WTC11 (cell line): ENCODE measurements around the gene IQGAP2.

Experiments
- CREB1 ChIP-seq: sonication (generic); formaldehyde crosslinking; IDR thresholded peaks from 2 replicates; pipeline ENCODE4 v1.8.0; 2023; ENCODE audit warnings: mild to moderate bottlenecking, missing genetic modification reagents
- FOXK1 ChIP-seq: sonication (generic); formaldehyde crosslinking; IDR thresholded peaks from 2 replicates; pipeline ENCODE4 v1.8.0; 2022; ENCODE audit warnings: mild to moderate bottlenecking, moderate library complexity, missing genetic modification reagents
- IRF2 ChIP-seq: sonication (generic); formaldehyde crosslinking; IDR thresholded peaks from 2 replicates; pipeline ENCODE4 v1.8.0; 2022; ENCODE audit warnings: low read depth, missing genetic modification reagents, borderline replicate concordance
- MAX ChIP-seq: sonication (generic); formaldehyde crosslinking; IDR thresholded peaks from 2 replicates; pipeline ENCODE4 v1.8.0; 2022; ENCODE audit warnings: mild to moderate bottlenecking, missing genetic modification reagents
- NFATC4 ChIP-seq: fragments of 250-450 bp; sonication (Bioruptor Pico); IDR thresholded peaks from 2 replicates; pipeline ENCODE4 v1.9.0; 2021; ENCODE audit warnings: mild to moderate bottlenecking
- SP1 ChIP-seq: sonication (generic); formaldehyde crosslinking; conservative IDR thresholded peaks from 2 replicates; pipeline ENCODE4 v1.8.1; 2022; ENCODE audit warnings: missing genetic modification reagents
- USF2 ChIP-seq: sonication (generic); formaldehyde crosslinking; IDR thresholded peaks from 2 replicates; pipeline ENCODE4 v1.8.1; 2023; ENCODE audit warnings: mild to moderate bottlenecking, missing genetic modification reagents, moderate library complexity
- ZBTB21 ChIP-seq: sonication (generic); formaldehyde crosslinking; IDR thresholded peaks from 2 replicates; pipeline ENCODE4 v1.8.1; 2023; ENCODE audit warnings: mild to moderate bottlenecking, missing genetic modification reagents, borderline replicate concordance
- ZNF416 ChIP-seq: fragments of 250-450 bp; sonication (Bioruptor Pico); IDR thresholded peaks from 2 replicates; pipeline ENCODE4 v1.9.0; 2021; ENCODE audit warnings: mild to moderate bottlenecking, inconsistent platforms
- ZNF425 ChIP-seq: fragments of 250-450 bp; sonication (Bioruptor Pico); conservative IDR thresholded peaks from 2 replicates; pipeline ENCODE4 v1.9.0; 2021; ENCODE audit warnings: mild to moderate bottlenecking
- ZSCAN18 ChIP-seq: fragments of 250-450 bp; sonication (Bioruptor Pico); IDR thresholded peaks from 2 replicates; pipeline ENCODE4 v2.1.2; 2022; ENCODE audit warnings: mild to moderate bottlenecking, moderate library complexity
- TF ChIP-seq, protein P1 (sequence below): fragments of 200-600 bp; IDR thresholded peaks from 2 replicates; pipeline ENCODE4 v1.8.0; 2022; ENCODE audit warnings: antibody characterized with exemption
- TF ChIP-seq, protein P2 (sequence below): sonication (generic); formaldehyde crosslinking; IDR thresholded peaks from 2 replicates; pipeline ENCODE4 v1.8.0; 2022; ENCODE audit warnings: mild to moderate bottlenecking, missing genetic modification reagents

DNA sequence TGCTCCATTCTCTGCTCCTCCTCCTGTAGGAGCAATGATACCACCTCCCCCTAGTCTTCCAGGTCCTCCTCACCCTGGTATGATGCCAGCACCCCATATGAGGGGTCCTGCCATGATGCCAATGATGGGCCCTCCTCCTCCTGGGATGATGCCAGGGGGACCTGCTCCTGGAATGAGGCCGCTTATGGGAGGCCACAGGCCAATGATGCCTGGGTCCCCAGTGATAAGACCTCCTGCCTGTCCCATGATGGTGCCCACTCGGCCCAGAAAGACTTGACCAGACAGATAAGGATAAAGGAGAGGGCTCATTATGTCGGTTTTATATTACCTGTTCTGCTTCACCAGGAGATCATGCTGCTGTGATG, 26.2 kb upstream of the IQGAP2 start:
- TF ChIP-seq USF2 (CRISPR knock-in tag) (no peak), FOXK1 (CRISPR knock-in tag) (no peak), ZBTB21 (no peak), MAX (CRISPR knock-in tag) (no peak), ZSCAN18 (CRISPR knock-in tag) (no peak), SP1 (no peak), IRF2 (no peak), ZNF425 (no peak), ZNF416 (no peak), NFATC4 (CRISPR knock-in tag) (no peak), CREB1 (CRISPR knock-in tag) (no peak)
- TF ChIP-seq, protein P1, sequence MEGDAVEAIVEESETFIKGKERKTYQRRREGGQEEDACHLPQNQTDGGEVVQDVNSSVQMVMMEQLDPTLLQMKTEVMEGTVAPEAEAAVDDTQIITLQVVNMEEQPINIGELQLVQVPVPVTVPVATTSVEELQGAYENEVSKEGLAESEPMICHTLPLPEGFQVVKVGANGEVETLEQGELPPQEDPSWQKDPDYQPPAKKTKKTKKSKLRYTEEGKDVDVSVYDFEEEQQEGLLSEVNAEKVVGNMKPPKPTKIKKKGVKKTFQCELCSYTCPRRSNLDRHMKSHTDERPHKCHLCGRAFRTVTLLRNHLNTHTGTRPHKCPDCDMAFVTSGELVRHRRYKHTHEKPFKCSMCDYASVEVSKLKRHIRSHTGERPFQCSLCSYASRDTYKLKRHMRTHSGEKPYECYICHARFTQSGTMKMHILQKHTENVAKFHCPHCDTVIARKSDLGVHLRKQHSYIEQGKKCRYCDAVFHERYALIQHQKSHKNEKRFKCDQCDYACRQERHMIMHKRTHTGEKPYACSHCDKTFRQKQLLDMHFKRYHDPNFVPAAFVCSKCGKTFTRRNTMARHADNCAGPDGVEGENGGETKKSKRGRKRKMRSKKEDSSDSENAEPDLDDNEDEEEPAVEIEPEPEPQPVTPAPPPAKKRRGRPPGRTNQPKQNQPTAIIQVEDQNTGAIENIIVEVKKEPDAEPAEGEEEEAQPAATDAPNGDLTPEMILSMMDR: no peak
- TF ChIP-seq, protein P2, sequence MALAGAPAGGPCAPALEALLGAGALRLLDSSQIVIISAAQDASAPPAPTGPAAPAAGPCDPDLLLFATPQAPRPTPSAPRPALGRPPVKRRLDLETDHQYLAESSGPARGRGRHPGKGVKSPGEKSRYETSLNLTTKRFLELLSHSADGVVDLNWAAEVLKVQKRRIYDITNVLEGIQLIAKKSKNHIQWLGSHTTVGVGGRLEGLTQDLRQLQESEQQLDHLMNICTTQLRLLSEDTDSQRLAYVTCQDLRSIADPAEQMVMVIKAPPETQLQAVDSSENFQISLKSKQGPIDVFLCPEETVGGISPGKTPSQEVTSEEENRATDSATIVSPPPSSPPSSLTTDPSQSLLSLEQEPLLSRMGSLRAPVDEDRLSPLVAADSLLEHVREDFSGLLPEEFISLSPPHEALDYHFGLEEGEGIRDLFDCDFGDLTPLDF: no peak
